SK-N-MC (cell line): ENCODE data around the gene SIAH3.

Source experiments
- DNase-seq: peaks from one replicate; pipeline ENCODE4 v3.0.0-alpha.2; 2011; ENCODE audit warnings: low read depth, low spot score
- H3K27ac ChIP-seq: fragments of 200-600 bp; sonication (generic); 2 replicates; pipeline ENCODE4 v1.5.1; 2016; ENCODE audit warnings: mixed run types
- H3K36me3 ChIP-seq: fragments of 200-600 bp; sonication (generic); 2 replicates; pipeline ENCODE4 v1.6.1; 2017; ENCODE audit warnings: antibody characterized with exemption, low read length, mixed read lengths; ENCODE audit not compliant: insufficient read depth
- H3K4me3 ChIP-seq: fragments of 200-600 bp; sonication (generic); 2 replicates; pipeline ENCODE4 v1.5.1; 2016
- H3K9ac ChIP-seq: fragments of 200-600 bp; sonication (generic); 2 replicates; pipeline ENCODE4 v1.8.0; 2017; ENCODE audit warnings: mixed run types, mixed read lengths; ENCODE audit not compliant: insufficient read length
- H3K9me3 ChIP-seq: fragments of 200-600 bp; sonication (generic); 2 replicates; pipeline ENCODE4 v1.6.1; 2017; ENCODE audit warnings: low read depth, mild to moderate bottlenecking, antibody characterized with exemption, low read length, moderate library complexity, mixed read lengths
- EZH2 ChIP-seq: fragments of 200-600 bp; sonication (generic); IDR thresholded peaks from one replicate; pipeline ENCODE4 v1.6.1; 2017; ENCODE audit warnings: antibody characterized with exemption
- FOXP2 ChIP-seq: optimal IDR thresholded peaks from 2 replicates; pipeline ENCODE3; 2011; ENCODE audit warnings: mild to moderate bottlenecking, moderate library complexity; ENCODE audit not compliant: insufficient read depth; ENCODE audit errors: extremely low read length, control extremely low read depth
- POLR2AphosphoS5 ChIP-seq: IDR thresholded peaks from 2 replicates; pipeline ENCODE4 v1.6.1; 2012; ENCODE audit warnings: mild to moderate bottlenecking, low read depth, low read length, borderline replicate concordance

Gene SIAH3

GRCh38 chr13:45821811-45822210 lies 29.7 kb downstream of the SIAH3 start:
- Histone ChIP-seq H3K9me3 (no peaks in the 10 kb centered on the region), H3K9ac (no peak overlapping the region), H3K36me3 (0 out of 2 replicates have a peak, but pooled peaks cover 3% of the 10 kb centered on the region), H3K4me3 (no peak overlapping the region), H3K27ac (no peak overlapping the region)
- no peak for DNase-seq
- TF ChIP-seq EZH2, result no peak
- TF ChIP-seq FOXP2, result no peak
- TF ChIP-seq POLR2AphosphoS5, result no peak

DNA sequence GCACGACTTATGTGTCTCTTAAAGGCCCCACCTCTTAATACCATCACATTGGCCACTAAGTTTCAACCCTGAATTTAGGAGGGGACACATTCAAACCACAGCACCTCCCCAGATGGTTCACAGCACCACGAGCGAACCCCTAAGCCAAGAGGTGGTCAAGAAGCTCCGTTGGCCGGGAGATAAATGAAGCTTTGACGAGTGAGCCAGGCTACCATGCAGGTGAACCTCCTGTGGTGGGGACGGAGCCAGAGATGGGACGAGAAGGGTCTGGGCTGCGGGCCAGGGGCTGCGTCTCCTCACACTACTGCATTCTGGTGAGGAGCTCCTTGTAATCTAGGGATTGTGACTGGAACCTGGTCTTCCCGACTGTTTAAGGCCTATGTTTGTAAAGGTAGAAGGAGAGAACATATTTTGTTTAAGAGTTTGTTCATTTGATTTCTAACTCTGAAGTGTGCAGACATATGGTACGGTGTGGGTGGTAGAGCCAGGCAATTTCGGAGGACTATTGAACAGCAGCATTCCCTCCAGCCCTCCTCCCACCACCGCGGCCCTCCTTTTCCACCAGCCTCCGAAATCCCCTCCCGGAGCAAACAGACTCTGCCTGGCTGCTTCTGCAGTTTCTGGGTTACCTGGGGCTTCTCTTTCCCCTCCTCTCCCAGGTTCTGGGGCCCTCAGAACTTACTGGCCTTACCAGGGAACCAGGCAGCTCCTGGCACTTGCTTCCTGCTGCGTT lies 31.3 kb downstream of the SIAH3 start:
- TF ChIP-seq POLR2AphosphoS5 (no peak), EZH2 (no peak), FOXP2 (no peak)
- H3K36me3 ChIP-seq, result 0 out of 2 replicates have a peak, but pooled peaks cover 3% of the 10 kb centered on the region
- H3K9me3 ChIP-seq, result no peaks in the 10 kb centered on the region
- no peak overlapping the region for H3K4me3 ChIP-seq
- no peak overlapping the region for H3K27ac ChIP-seq
- DNase-seq, result no peak
- H3K9ac ChIP-seq, result no peak overlapping the region

DNA sequence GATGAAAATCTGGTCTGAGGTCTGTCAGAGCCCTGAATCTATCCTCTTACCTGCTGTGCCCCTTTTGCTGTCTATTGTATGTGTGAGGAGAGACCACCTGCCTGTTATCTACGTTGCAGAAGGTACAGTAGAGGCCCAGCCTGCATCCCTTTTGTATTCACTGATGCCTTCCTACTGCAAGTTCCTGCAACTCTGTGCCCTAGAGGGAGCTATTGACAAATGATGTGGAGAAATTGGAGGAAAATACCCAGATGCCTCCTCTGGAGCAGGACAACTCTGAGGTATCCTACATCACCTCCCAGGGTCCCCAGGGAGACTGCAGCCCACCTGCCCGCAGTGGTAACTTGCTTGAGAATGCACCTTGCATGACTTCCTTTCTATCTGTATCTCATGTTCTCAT lies 33.7 kb downstream of the SIAH3 start:
- Histone ChIP-seq H3K36me3 (0 out of 2 replicates have a peak, but pooled peaks cover 3% of the 10 kb centered on the region), H3K9ac (no peak overlapping the region)
- no peak for DNase-seq

DNA sequence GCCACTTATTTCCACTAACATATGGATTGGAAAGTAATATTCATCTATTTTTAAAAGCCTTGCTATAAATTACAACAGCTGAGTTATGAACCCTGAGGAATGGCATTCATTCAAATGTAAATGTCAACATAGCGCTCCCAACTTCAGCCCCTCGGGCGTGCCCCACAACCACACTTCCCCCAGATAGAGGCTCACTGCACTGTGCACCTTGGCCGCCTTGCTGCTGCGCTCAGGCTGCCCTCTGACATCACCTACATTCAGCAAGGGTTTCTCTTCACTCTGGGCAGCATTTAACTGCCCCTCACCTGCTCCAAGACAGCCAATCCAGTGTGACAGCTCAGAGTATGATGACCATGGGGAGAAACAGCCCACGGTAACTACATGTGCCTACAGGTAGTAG lies 35.1 kb downstream of the SIAH3 start:
- no peak overlapping the region for H3K4me3 ChIP-seq
- 0 out of 2 replicates have a peak, but pooled peaks cover 3% of the 10 kb centered on the region for H3K36me3 ChIP-seq
- no peak overlapping the region for H3K27ac ChIP-seq
- DNase-seq, result no peak
- TF ChIP-seq EZH2 (no peak), POLR2AphosphoS5 (no peak), FOXP2 (no peak)
- H3K9me3 ChIP-seq, result no peaks in the 10 kb centered on the region
- no peak overlapping the region for H3K9ac ChIP-seq

More for the DNA sequence above, 33.7 kb downstream of the SIAH3 start:
- no peak for TF ChIP-seq EZH2
- TF ChIP-seq POLR2AphosphoS5, result no peak
- no peak for TF ChIP-seq FOXP2
- Histone ChIP-seq H3K4me3 (no peak overlapping the region), H3K9me3 (no peaks in the 10 kb centered on the region), H3K27ac (no peak overlapping the region)

- H3K9me3 ChIP-seq, result no peaks in the 10 kb centered on the region
- no peak for DNase-seq
- TF ChIP-seq FOXP2 (no peak), POLR2AphosphoS5 (no peak), EZH2 (no peak)
- no peaks in the 10 kb centered on the region for H3K36me3 ChIP-seq
- H3K27ac ChIP-seq, result no peak overlapping the region
- H3K9ac ChIP-seq, result no peak overlapping the region
- no peak overlapping the region for H3K4me3 ChIP-seq
Observed at GRCh38 chr13:45812695-45813372, 38.7 kb downstream of the SIAH3 start.

DNA sequence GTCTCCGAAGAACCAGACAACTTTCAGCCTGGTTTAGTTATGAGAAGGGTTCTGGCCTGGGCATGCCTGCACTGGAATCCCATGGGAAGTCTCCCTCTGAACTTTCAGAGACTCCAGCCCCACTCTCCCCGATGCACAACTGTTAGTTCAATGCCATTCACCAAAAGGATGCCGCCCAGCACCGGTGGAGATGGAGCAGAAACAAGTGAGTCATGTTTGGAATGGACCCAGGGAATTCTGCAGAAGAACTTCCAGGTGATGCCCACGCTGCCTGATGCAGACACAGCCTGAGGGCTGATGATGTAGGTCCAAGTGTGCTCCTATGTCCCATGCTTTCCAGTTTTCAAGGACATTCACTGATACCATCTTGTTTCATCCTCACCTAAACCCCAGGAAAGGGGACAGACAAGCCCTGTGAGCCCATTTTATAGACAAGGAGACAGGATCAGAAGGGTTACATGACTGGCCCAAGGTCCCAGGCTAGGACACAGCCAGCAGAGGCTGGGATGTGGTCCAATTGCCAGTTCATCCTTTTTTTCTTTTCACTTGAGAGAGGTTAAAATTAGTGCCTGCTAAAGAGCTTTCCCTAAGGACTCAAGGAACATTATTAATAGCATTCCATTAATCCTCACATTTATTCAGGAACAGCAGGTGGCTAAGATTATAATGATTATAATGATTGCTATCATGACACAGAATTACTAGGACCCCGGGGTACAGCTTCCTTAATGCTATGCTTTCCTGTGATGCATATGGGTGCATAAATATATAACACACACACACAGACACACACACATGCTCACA lies 39.5 kb downstream of the SIAH3 start:
- Histone ChIP-seq H3K36me3 (no peaks in the 10 kb centered on the region), H3K9me3 (no peaks in the 10 kb centered on the region), H3K9ac (no peak overlapping the region), H3K4me3 (no peak overlapping the region), H3K27ac (no peak overlapping the region)
- TF ChIP-seq POLR2AphosphoS5 (no peak), FOXP2 (no peak), EZH2 (no peak)
- no peak for DNase-seq

DNA sequence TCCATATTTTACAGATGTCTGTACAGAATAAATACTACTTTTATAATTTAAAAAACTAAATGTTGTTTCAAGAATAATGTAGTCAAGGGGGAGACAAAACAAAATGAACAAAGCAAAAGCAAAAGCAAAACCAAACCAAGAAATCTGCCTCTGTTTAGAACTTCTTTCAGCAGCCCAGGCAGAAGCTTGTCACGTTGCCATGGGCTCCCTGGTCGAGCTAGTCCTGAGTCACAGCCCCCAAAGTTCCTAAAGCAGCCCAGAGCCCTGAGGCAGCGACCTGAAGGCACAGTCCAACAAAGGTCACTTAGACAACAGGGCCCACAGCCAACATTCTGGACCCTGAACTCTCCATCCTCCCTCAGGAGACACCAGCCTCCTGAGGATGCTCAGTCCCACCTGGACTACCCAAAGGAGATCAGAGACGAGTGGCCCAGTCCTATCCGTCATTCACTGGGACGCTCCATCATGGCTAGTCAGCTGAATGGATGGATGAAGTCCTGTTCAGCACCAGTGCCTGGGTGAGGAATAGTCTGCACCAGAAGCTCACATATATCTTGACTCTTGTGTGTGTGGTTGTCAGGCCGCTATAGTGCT lies 41.7 kb downstream of the SIAH3 start:
- H3K4me3 ChIP-seq, result no peak overlapping the region
- TF ChIP-seq EZH2 (no peak), POLR2AphosphoS5 (no peak), FOXP2 (no peak)
- H3K9ac ChIP-seq, result no peak overlapping the region
- no peak overlapping the region for H3K27ac ChIP-seq
- peaks cover 3% of the 10 kb centered on the region; the same call in 1 of the 2 replicates for H3K9me3 ChIP-seq
- H3K36me3 ChIP-seq, result no peaks in the 10 kb centered on the region
- no peak for DNase-seq

DNA sequence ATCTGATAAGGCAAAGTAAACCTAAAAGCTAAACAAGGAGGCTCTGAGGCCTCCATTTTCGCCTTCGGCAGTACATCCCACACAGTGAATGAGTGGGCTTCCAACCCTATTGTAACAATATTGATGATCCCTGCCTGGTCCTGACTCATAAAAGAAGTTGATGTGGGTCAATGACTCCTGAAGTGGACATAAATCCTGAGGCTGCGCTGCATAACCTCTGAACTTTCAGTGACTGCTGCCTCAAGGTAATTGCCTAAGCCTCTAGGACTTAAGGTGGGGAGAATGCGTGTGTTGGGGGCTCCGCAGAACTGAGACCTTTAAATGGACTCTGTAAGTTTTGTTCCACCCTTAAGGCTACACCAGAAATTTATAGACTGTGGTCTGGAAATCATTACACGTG lies 42.6 kb downstream of the SIAH3 start:
- no peak for DNase-seq
- TF ChIP-seq POLR2AphosphoS5 (no peak), EZH2 (no peak), FOXP2 (no peak)
- Histone ChIP-seq H3K36me3 (no peaks in the 10 kb centered on the region), H3K9ac (no peak overlapping the region), H3K9me3 (peaks cover 3% of the 10 kb centered on the region; the same call in 1 of the 2 replicates), H3K4me3 (no peak overlapping the region), H3K27ac (no peak overlapping the region)
